IPS-NIHi7 (cell line): Measurements from ENCODE around the gene ADRB1.

ENCODE experiments used
- DNase-seq: peaks from one replicate; pipeline ENCODE4 v3.0.0; 2012; ENCODE audit warnings: mixed read lengths; ENCODE audit errors: extremely low spot score

The ADRB1 gene

GRCh38 chr10:114043532-114044246, at the start of gene ADRB1:
ADRB1 (plus strand) TSS chr10:114043866; CDS start chr10:114044133, 267 bp downstream.
- peak; percentile 71 for DNase-seq

- no peak for DNase-seq
Observed at GRCh38 chr10:113995201-113995600, 48.5 kb upstream of the ADRB1 start.

GRCh38 chr10:113997428-113997827, 46.2 kb upstream of the ADRB1 start:
- DNase-seq: no peak

- no peak for DNase-seq
Observed at GRCh38 chr10:113999531-113999930, 44.1 kb upstream of the ADRB1 start.

GRCh38 chr10:114000457-114001010, 43.1 kb upstream of the ADRB1 start:
- DNase-seq: no peak

- DNase-seq: no peak
Observed at GRCh38 chr10:114002422-114002821, 41.2 kb upstream of the ADRB1 start.

GRCh38 chr10:114003161-114003941, 40.3 kb upstream of the ADRB1 start:
- no peak for DNase-seq

GRCh38 chr10:114009281-114009996, 34.2 kb upstream of the ADRB1 start:
- no peak for DNase-seq

- no peak for DNase-seq
Observed at GRCh38 chr10:114010316-114010715, 33.4 kb upstream of the ADRB1 start.

- DNase-seq: no peak
Observed at GRCh38 chr10:114012650-114013049, 31.0 kb upstream of the ADRB1 start.

- DNase-seq: no peak
Observed at GRCh38 chr10:114015708-114016107, 28.0 kb upstream of the ADRB1 start.

- no peak for DNase-seq
Observed at GRCh38 chr10:114017271-114017670, 26.4 kb upstream of the ADRB1 start.

- DNase-seq: no peak
Observed at GRCh38 chr10:114017873-114018272, 25.8 kb upstream of the ADRB1 start.

GRCh38 chr10:114019226-114019625, 24.4 kb upstream of the ADRB1 start:
- no peak for DNase-seq

- no peak for DNase-seq
Observed at GRCh38 chr10:114021154-114021553, 22.5 kb upstream of the ADRB1 start.

GRCh38 chr10:114021717-114022680, 21.7 kb upstream of the ADRB1 start:
- no peak for DNase-seq

GRCh38 chr10:114022766-114023597, 20.7 kb upstream of the ADRB1 start:
- DNase-seq: no peak

- DNase-seq: no peak
Observed at GRCh38 chr10:114024876-114025610, 18.6 kb upstream of the ADRB1 start.

- DNase-seq: no peak
Observed at GRCh38 chr10:114025611-114026130, 18.0 kb upstream of the ADRB1 start.
